Measurements from ENCODE around the gene MDFIC. TPM values are rescaled to one million over a fixed set of nuclear protein-coding genes. Genes with fewer than 3 reads are reported as not detected.

Gene MDFIC
- total and polyA plus RNA-seq, 5 donors from 2014 or later, result 65.1 to 99.9 (median 87.0) TPM

- no peak for DNase-seq
- no peaks in the 10 kb centered on the region for H3K9me3 ChIP-seq (ENCODE audit: control insufficient read depth in 2 of 2, low read length in 2 of 2)
- peaks cover 48 to 78% (median 61%) of the 10 kb centered on the region in 4 donors for H3K4me1 Mint-ChIP-seq
- H3K36me3 ChIP-seq (ENCODE audit: control insufficient read depth, insufficient read depth, low read length), result peaks cover 33% of the 10 kb centered on the region
- no peak overlapping the region for H3K27ac ChIP-seq (ENCODE audit: insufficient read depth, low read length, poor library complexity, severe bottlenecking)
- ATAC-seq (ENCODE audit: low read depth in 2 of 2), result no peak
- H3K27me3 Mint-ChIP-seq, result no peaks in the 10 kb centered on the region
- peak overlapping the region; percentile 13 for H3K4me3 ChIP-seq (ENCODE audit: low read depth, low read length)
- H3K27ac Mint-ChIP-seq, result peak overlapping the region in 2 of 3 donors; percentile 10 to 73
- peaks cover 19% of the 10 kb centered on the region for H3K4me1 ChIP-seq (ENCODE audit: control insufficient read depth, insufficient read depth, low read length, poor library complexity, severe bottlenecking)
- H3K4me3 Mint-ChIP-seq, result peak overlapping the region in 1 of 4 donors; percentile 43
- no peaks in the 10 kb centered on the region for H3K27me3 ChIP-seq (ENCODE audit: control insufficient read depth, insufficient read depth, low read length)
- no peaks in the 10 kb centered on the region for H3K9me3 Mint-ChIP-seq
- peaks cover 45% of the 10 kb centered on the region for H3K36me3 Mint-ChIP-seq
Observed at GRCh38 chr7:114941692-114942091, 19.8 kb downstream of the MDFIC start.

- Histone ChIP-seq H3K36me3 (ENCODE audit: control insufficient read depth, insufficient read depth, low read length) (peaks cover 37% of the 10 kb centered on the region), H3K9me3 (ENCODE audit: control insufficient read depth in 2 of 2, low read length in 2 of 2) (no peaks in the 10 kb centered on the region), H3K4me3 (ENCODE audit: low read depth, low read length) (peak overlapping the region; percentile 13), H3K27ac (ENCODE audit: insufficient read depth, low read length, poor library complexity, severe bottlenecking) (no peak overlapping the region), H3K27me3 (ENCODE audit: control insufficient read depth, insufficient read depth, low read length) (no peaks in the 10 kb centered on the region), H3K4me1 (ENCODE audit: control insufficient read depth, insufficient read depth, low read length, poor library complexity, severe bottlenecking) (peaks cover 14% of the 10 kb centered on the region)
- DNase-seq (no peak), ATAC-seq (ENCODE audit: low read depth in 2 of 2) (no peak)
- Mint-ChIP-seq H3K36me3 (peaks cover 50% of the 10 kb centered on the region), H3K4me3 (no peak overlapping the region), H3K27me3 (no peaks in the 10 kb centered on the region), H3K9me3 (no peaks in the 10 kb centered on the region), H3K4me1 (peaks cover 52 to 82% (median 67%) of the 10 kb centered on the region in 4 donors), H3K27ac (peak overlapping the region in 2 of 3 donors; percentile 26 to 73)
Observed at GRCh38 chr7:114942446-114943175, 20.7 kb downstream of the MDFIC start.

- DNase-seq, result no peak
- Histone ChIP-seq H3K9me3 (ENCODE audit: control insufficient read depth in 2 of 2, low read length in 2 of 2) (no peaks in the 10 kb centered on the region), H3K4me1 (ENCODE audit: control insufficient read depth, insufficient read depth, low read length, poor library complexity, severe bottlenecking) (peaks cover 18% of the 10 kb centered on the region), H3K27ac (ENCODE audit: insufficient read depth, low read length, poor library complexity, severe bottlenecking) (no peak overlapping the region), H3K27me3 (ENCODE audit: control insufficient read depth, insufficient read depth, low read length) (no peaks in the 10 kb centered on the region), H3K4me3 (ENCODE audit: low read depth, low read length) (no peak overlapping the region), H3K36me3 (ENCODE audit: control insufficient read depth, insufficient read depth, low read length) (peaks cover 41% of the 10 kb centered on the region)
- H3K4me1 Mint-ChIP-seq, result peaks cover 57 to 86% (median 71%) of the 10 kb centered on the region in 4 donors
- no peaks in the 10 kb centered on the region for H3K9me3 Mint-ChIP-seq
- no peak for ATAC-seq (ENCODE audit: low read depth in 2 of 2)
- peak overlapping the region in 1 of 4 donors; percentile 5 for H3K4me3 Mint-ChIP-seq
- peaks cover 50% of the 10 kb centered on the region for H3K36me3 Mint-ChIP-seq
- H3K27me3 Mint-ChIP-seq, result no peaks in the 10 kb centered on the region
- H3K27ac Mint-ChIP-seq, result peak overlapping the region in 1 of 3 donors; percentile 73
Observed at GRCh38 chr7:114943530-114943929, 21.6 kb downstream of the MDFIC start.

- DNase-seq, result no peak
- ATAC-seq (ENCODE audit: low read depth in 2 of 2), result no peak
- Mint-ChIP-seq H3K4me1 (peaks cover 60 to 86% (median 72%) of the 10 kb centered on the region in 4 donors), H3K36me3 (peaks cover 50% of the 10 kb centered on the region), H3K27me3 (no peaks in the 10 kb centered on the region), H3K27ac (peak overlapping the region; percentile 14 to 73 (median 26)), H3K9me3 (no peaks in the 10 kb centered on the region), H3K4me3 (peak overlapping the region in 1 of 4 donors; percentile 7)
- Histone ChIP-seq H3K27me3 (ENCODE audit: control insufficient read depth, insufficient read depth, low read length) (no peaks in the 10 kb centered on the region), H3K36me3 (ENCODE audit: control insufficient read depth, insufficient read depth, low read length) (peaks cover 41% of the 10 kb centered on the region), H3K9me3 (ENCODE audit: control insufficient read depth in 2 of 2, low read length in 2 of 2) (no peaks in the 10 kb centered on the region), H3K4me3 (ENCODE audit: low read depth, low read length) (no peak overlapping the region), H3K27ac (ENCODE audit: insufficient read depth, low read length, poor library complexity, severe bottlenecking) (no peak overlapping the region), H3K4me1 (ENCODE audit: control insufficient read depth, insufficient read depth, low read length, poor library complexity, severe bottlenecking) (peaks cover 24% of the 10 kb centered on the region)
Observed at GRCh38 chr7:114943953-114944744, 22.3 kb downstream of the MDFIC start.

GRCh38 chr7:114944745-114945625 is 23.1 kb downstream of the MDFIC start:
- Mint-ChIP-seq H3K27me3 (no peaks in the 10 kb centered on the region), H3K36me3 (peaks cover 55% of the 10 kb centered on the region), H3K27ac (peak overlapping the region in 2 of 3 donors; percentile 16 to 26), H3K4me3 (no peak overlapping the region), H3K9me3 (no peaks in the 10 kb centered on the region), H3K4me1 (peaks cover 64 to 89% (median 72%) of the 10 kb centered on the region in 4 donors)
- H3K27ac ChIP-seq (ENCODE audit: insufficient read depth, low read length, poor library complexity, severe bottlenecking), result no peak overlapping the region
- DNase-seq, result no peak
- peaks cover 41% of the 10 kb centered on the region for H3K36me3 ChIP-seq (ENCODE audit: control insufficient read depth, insufficient read depth, low read length)
- no peaks in the 10 kb centered on the region for H3K27me3 ChIP-seq (ENCODE audit: control insufficient read depth, insufficient read depth, low read length)
- ATAC-seq (ENCODE audit: low read depth in 2 of 2), result no peak
- no peak overlapping the region for H3K4me3 ChIP-seq (ENCODE audit: low read depth, low read length)
- no peaks in the 10 kb centered on the region for H3K9me3 ChIP-seq (ENCODE audit: control insufficient read depth in 2 of 2, low read length in 2 of 2)
- peaks cover 31% of the 10 kb centered on the region for H3K4me1 ChIP-seq (ENCODE audit: control insufficient read depth, insufficient read depth, low read length, poor library complexity, severe bottlenecking)

- ATAC-seq (ENCODE audit: low read depth in 2 of 2) (no peak), DNase-seq (no peak)
- H3K27me3 Mint-ChIP-seq, result no peaks in the 10 kb centered on the region
- peaks cover 53 to 78% (median 58%) of the 10 kb centered on the region in 4 donors for H3K4me1 Mint-ChIP-seq
- H3K36me3 Mint-ChIP-seq, result peaks cover 38% of the 10 kb centered on the region
- no peaks in the 10 kb centered on the region for H3K9me3 Mint-ChIP-seq
- no peaks in the 10 kb centered on the region for H3K27me3 ChIP-seq (ENCODE audit: control insufficient read depth, insufficient read depth, low read length)
- peak overlapping the region; percentile 62 for H3K4me3 ChIP-seq (ENCODE audit: low read depth, low read length)
- peaks cover 31% of the 10 kb centered on the region for H3K4me1 ChIP-seq (ENCODE audit: control insufficient read depth, insufficient read depth, low read length, poor library complexity, severe bottlenecking)
- H3K9me3 ChIP-seq (ENCODE audit: control insufficient read depth in 2 of 2, low read length in 2 of 2), result no peaks in the 10 kb centered on the region
- H3K36me3 ChIP-seq (ENCODE audit: control insufficient read depth, insufficient read depth, low read length), result peaks cover 30% of the 10 kb centered on the region
- H3K4me3 Mint-ChIP-seq, result peak overlapping the region; percentile 27 to 67 (median 47)
- H3K27ac Mint-ChIP-seq, result peak overlapping the region in 2 of 3 donors; percentile 86 to 94
- H3K27ac ChIP-seq (ENCODE audit: insufficient read depth, low read length, poor library complexity, severe bottlenecking), result no peak overlapping the region
Observed at GRCh38 chr7:114949231-114949630, 27.3 kb downstream of the MDFIC start.

GRCh38 chr7:114952296-114952695 is 30.4 kb downstream of the MDFIC start:
- no peak overlapping the region for H3K27ac ChIP-seq (ENCODE audit: insufficient read depth, low read length, poor library complexity, severe bottlenecking)
- ATAC-seq (ENCODE audit: low read depth in 2 of 2), result no peak
- DNase-seq, result no peak
- no peaks in the 10 kb centered on the region for H3K9me3 ChIP-seq (ENCODE audit: control insufficient read depth in 2 of 2, low read length in 2 of 2)
- no peak overlapping the region for H3K4me3 ChIP-seq (ENCODE audit: low read depth, low read length)
- Mint-ChIP-seq H3K27me3 (no peaks in the 10 kb centered on the region), H3K4me1 (peaks cover 64 to 80% (median 72%) of the 10 kb centered on the region in 4 donors), H3K4me3 (no peak overlapping the region), H3K9me3 (no peaks in the 10 kb centered on the region), H3K36me3 (peaks cover 33% of the 10 kb centered on the region), H3K27ac (no peak overlapping the region)
- H3K4me1 ChIP-seq (ENCODE audit: control insufficient read depth, insufficient read depth, low read length, poor library complexity, severe bottlenecking), result peaks cover 31% of the 10 kb centered on the region
- no peaks in the 10 kb centered on the region for H3K27me3 ChIP-seq (ENCODE audit: control insufficient read depth, insufficient read depth, low read length)
- peaks cover 14% of the 10 kb centered on the region for H3K36me3 ChIP-seq (ENCODE audit: control insufficient read depth, insufficient read depth, low read length)
